Stimulated activated CD8-positive, alpha-beta memory T cell treated with anti-CD3 and anti-CD28 coated beads, Interleukin-2, amount 100 ng/mL, for 48 hours (primary cell): ENCODE data around the gene UNC5C.

Experiments
- DNase-seq, 2 donors: peaks; one replicate each; pipeline ENCODE4 v3.0.0-alpha.2; 2020; ENCODE audit warnings: low read depth in 2 of 2

The UNC5C gene

GRCh38 chr4:95522682-95523530, 25.9 kb downstream of the UNC5C start:
- no peak for DNase-seq

- no peak for DNase-seq
Observed at GRCh38 chr4:95517576-95518345, 31.0 kb downstream of the UNC5C start.

- no peak for DNase-seq
Observed at GRCh38 chr4:95516528-95517017, 32.2 kb downstream of the UNC5C start.

- no peak for DNase-seq
Observed at GRCh38 chr4:95515589-95515988, 33.2 kb downstream of the UNC5C start.

- DNase-seq = no peak
Observed at GRCh38 chr4:95513022-95513421, 35.8 kb downstream of the UNC5C start.

- DNase-seq = no peak
Observed at GRCh38 chr4:95511477-95511876, 37.3 kb downstream of the UNC5C start.

- no peak for DNase-seq
Observed at GRCh38 chr4:95510877-95511276, 37.9 kb downstream of the UNC5C start.

GRCh38 chr4:95510145-95510544, 38.6 kb downstream of the UNC5C start:
- no peak for DNase-seq

GRCh38 chr4:95508421-95508820, 40.4 kb downstream of the UNC5C start:
- DNase-seq = no peak

GRCh38 chr4:95507561-95507960, 41.2 kb downstream of the UNC5C start:
- DNase-seq = no peak

- DNase-seq = no peak
Observed at GRCh38 chr4:95507147-95507546, 41.6 kb downstream of the UNC5C start.

- DNase-seq = no peak
Observed at GRCh38 chr4:95506264-95506663, 42.5 kb downstream of the UNC5C start.

- DNase-seq = no peak
Observed at GRCh38 chr4:95505799-95506198, 43.0 kb downstream of the UNC5C start.

GRCh38 chr4:95505151-95505550, 43.6 kb downstream of the UNC5C start:
- DNase-seq = no peak

- DNase-seq = no peak
Observed at GRCh38 chr4:95504501-95504900, 44.3 kb downstream of the UNC5C start.

GRCh38 chr4:95500361-95500760, 48.4 kb downstream of the UNC5C start:
- no peak for DNase-seq

- no peak for DNase-seq
Observed at GRCh38 chr4:95499291-95499696, 49.5 kb downstream of the UNC5C start.

- DNase-seq = no peak
Observed at GRCh38 chr4:95494186-95494585, 54.6 kb downstream of the UNC5C start.

- DNase-seq = no peak
Observed at GRCh38 chr4:95478679-95479078, 70.1 kb downstream of the UNC5C start.

GRCh38 chr4:95476121-95476520, 72.7 kb downstream of the UNC5C start:
- DNase-seq = no peak

GRCh38 chr4:95472534-95472933, 76.2 kb downstream of the UNC5C start:
- no peak for DNase-seq

GRCh38 chr4:95470622-95471021, 78.2 kb downstream of the UNC5C start:
- DNase-seq = no peak

- DNase-seq = no peak
Observed at GRCh38 chr4:95469617-95470016, 79.2 kb downstream of the UNC5C start.
